Fibroblast of mammary gland (primary cell): ENCODE data around the gene EIF4E.
"Not testable (repeated sequence)": the region's sequence is repeated elsewhere in the genome, so short reads cannot be mapped to it uniquely, and the experiment has no call there.

Source experiments
- DNase-seq: peaks from one replicate; pipeline ENCODE4 v3.0.0-alpha.2; 2010; ENCODE audit warnings: low read depth
- H3K4me3 ChIP-seq: 2 replicates; pipeline ENCODE4 v1.5.1; 2011; ENCODE audit warnings: low read depth, mild to moderate bottlenecking, low read length, moderate library complexity; ENCODE audit not compliant: control insufficient read depth
- CTCF ChIP-seq: conservative IDR thresholded peaks from 2 replicates; pipeline ENCODE4 v1.5.1; 2011; ENCODE audit warnings: low read depth, low read length, inconsistent platforms; ENCODE audit not compliant: control insufficient read depth, insufficient read depth

EIF4E gene

DNA sequence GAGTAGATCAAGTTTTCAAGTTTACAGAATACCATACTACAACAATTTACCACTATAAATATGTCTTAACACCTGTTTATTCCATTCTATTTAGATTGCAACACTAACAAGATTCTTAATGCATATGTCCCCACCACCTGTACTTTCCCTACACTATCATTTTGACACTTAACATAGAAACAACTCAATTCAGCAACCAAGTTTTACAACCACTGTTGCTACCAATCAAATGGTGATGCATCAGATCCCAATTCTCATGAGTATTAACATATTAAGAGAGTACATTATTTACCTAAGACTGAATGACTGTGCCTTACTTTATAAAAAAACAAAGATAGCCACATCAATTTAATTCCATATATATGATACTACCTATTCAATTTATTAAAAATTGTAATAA lies 49.4 kb downstream of the EIF4E start:
- no peak for DNase-seq
- no peak overlapping the region for H3K4me3 ChIP-seq
- TF ChIP-seq CTCF = no peak

DNA sequence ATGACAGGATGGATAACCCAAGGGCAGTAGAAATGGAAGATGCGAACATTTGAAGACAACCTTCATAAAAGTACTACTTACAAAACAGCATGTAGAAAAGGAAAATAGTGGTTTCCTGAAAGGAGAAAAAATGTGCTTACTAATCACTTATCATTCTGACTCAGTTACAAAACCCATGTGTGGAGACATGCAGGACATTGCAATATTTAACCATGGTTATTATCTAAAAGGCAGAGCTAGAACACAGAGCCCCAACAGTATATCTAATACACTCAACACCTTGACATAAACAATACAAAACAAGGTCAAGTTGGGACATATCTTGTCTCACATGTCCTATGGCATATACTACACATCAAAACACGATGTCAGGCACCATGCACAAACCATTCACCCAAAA lies 55.9 kb downstream of the EIF4E start:
- H3K4me3 ChIP-seq = no peak overlapping the region
- peak; percentile 38 for DNase-seq
- no peak for TF ChIP-seq CTCF

DNA sequence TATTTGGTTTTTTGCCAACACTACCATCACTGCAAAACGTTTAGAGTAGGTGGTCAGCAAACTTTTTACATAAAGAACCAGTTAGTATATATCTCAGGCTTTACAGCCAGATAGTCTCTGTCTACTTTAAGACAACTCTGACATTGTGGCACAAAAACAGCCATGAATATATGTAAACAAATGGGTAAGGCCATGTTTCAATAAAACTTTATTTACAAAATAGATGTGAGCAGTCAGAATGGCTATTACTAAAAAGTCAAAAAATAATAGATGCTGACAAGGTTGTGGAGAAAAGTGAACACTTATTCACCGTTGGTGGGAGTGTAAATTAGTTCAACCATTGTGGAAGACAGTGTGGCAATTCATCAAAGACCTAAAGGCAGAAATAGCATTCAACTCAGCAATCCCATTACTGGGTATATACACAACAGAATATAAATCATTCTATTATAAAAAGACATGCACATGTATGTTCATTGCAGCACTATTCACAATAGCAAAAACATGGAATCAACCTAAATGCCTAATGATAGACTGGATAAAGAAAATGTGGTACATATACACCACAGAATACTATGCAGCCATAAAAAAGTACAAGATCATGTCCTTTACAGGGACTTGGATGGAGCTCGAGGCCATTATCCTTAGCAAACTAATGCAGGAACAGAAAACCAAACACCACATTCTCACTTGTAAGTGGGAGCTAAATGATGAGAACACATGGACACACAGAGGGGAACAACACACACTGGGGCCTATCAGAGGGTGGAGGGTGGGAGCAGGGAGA lies 56.6 kb downstream of the EIF4E start:
- DNase-seq = not testable (repeated sequence)

GRCh38 chr4:98867648-98868047 lies 61.3 kb downstream of the EIF4E start:
- no peak overlapping the region for H3K4me3 ChIP-seq
- no peak for TF ChIP-seq CTCF
- DNase-seq = no peak

More for the DNA sequence above, 56.6 kb downstream of the EIF4E start:
- not testable (repeated sequence) for H3K4me3 ChIP-seq

- no peak for DNase-seq
- TF ChIP-seq CTCF = no peak
- H3K4me3 ChIP-seq = no peak overlapping the region
Measured at GRCh38 chr4:98865059-98865458, 63.9 kb downstream of the EIF4E start.

- TF ChIP-seq CTCF = no peak
- no peak for DNase-seq
- H3K4me3 ChIP-seq = no peak overlapping the region
Measured at GRCh38 chr4:98864560-98864959, 64.4 kb downstream of the EIF4E start.

- no peak for DNase-seq
- no peak overlapping the region for H3K4me3 ChIP-seq
- no peak for TF ChIP-seq CTCF
Measured at GRCh38 chr4:98862371-98862770, 66.6 kb downstream of the EIF4E start.
